GM18526 (cell line): Measurements from ENCODE around the gene INTS1.

ENCODE experiments used
- POLR2A ChIP-seq: IDR thresholded peaks from 3 replicates; pipeline ENCODE4 v1.6.1; 2011; ENCODE audit not compliant: insufficient read length; ENCODE audit errors: extremely low read depth

INTS1 gene

DNA sequence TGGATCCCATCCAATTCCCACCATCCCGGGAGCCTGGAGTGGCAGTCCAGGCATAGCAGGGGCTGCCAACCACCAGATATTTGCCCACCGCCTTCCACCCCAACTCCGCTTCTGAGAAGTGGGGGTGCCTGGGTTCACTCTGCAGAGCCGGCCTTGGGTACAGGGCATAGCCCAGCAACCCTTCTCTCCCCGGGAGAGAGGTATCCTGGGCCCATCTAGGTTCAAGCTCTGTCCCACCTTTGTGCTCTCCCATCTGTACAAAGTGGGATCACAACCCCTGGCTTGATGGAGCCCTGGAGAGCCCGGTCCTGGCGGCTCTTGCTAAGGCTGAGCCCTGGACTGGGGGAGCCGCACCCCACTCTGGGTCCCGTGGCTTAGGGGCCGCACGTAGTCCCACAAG is 57.1 kb downstream of the INTS1 start:
- TF ChIP-seq POLR2A: no peak

DNA sequence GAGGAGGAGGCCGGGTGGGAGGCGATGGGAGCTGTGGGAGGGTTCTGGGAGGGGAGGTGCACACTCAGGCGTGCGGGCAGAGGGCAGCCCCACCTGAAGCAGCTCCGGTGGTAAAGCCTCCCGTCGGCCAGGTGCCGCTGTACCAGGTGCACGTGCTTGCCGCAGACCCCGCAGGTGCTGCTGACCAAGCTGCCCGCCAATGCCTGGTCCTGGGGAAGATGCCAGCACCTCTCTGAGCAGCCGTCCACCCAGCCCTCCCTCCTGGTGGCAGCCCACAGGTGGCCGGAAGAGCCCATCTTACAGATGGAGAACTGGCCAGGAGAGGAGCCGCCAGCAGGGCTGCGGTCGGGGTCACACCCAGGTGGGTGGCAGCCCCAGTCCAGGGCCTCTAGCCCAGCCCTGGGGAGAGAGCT is 57.6 kb downstream of the INTS1 start:
- TF ChIP-seq POLR2A: no peak

GRCh38 chr7:1445341-1445740 is 58.8 kb downstream of the INTS1 start:
- no peak for TF ChIP-seq POLR2A

DNA sequence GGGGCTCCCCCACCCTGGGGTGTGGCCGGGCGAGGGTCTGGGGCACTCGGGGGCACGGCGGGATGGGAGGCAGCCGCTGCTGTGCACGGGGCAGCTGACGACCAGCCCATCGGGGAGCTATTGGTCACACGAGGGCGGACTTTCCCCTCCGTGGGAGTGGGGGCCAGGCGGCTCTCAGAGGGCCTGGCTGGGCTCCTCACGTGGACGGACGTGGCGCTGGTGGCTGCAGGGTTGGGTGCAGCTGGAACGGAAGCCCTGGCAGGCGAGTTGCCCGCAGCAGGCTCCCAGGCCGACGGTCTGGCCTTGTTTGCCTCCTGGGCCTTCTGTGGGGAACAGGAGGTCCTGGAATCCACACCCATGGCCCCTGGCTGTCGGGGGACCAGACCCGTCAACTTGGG is 59.3 kb downstream of the INTS1 start:
- TF ChIP-seq POLR2A: no peak

- no peak for TF ChIP-seq POLR2A
Measured at GRCh38 chr7:1444214-1444924, 59.8 kb downstream of the INTS1 start.

- TF ChIP-seq POLR2A: no peak
Measured at GRCh38 chr7:1442355-1443124, 61.6 kb downstream of the INTS1 start.

- TF ChIP-seq POLR2A: no peak
Measured at GRCh38 chr7:1441615-1442354, 62.4 kb downstream of the INTS1 start.

- no peak for TF ChIP-seq POLR2A
Measured at GRCh38 chr7:1440620-1441019, 63.6 kb downstream of the INTS1 start.

GRCh38 chr7:1439373-1440363 is 64.5 kb downstream of the INTS1 start:
- TF ChIP-seq POLR2A: no peak

GRCh38 chr7:1438821-1439220 is 65.4 kb downstream of the INTS1 start:
- no peak for TF ChIP-seq POLR2A

DNA sequence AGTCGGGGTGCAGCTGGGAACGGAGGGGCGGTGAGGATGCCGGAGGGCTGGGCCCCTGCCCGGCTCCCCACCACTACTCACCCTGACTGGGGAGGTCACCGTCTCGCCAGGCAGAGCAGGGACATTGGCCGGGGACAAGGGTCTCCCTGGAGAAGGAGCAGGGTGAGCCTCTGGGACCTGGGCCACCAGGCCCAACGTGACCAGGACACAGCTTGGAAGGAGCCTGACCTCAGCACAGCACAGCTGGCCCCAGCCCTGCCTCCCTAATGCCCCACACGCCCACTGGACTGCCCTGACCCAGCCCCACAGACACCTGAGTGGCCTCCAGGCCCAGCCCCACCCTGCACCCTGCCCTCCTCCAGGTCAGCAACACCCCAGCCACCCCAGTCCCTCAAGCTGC is 66.0 kb downstream of the INTS1 start:
- no peak for TF ChIP-seq POLR2A

GRCh38 chr7:1437155-1437880 is 66.9 kb downstream of the INTS1 start:
- no peak for TF ChIP-seq POLR2A

DNA sequence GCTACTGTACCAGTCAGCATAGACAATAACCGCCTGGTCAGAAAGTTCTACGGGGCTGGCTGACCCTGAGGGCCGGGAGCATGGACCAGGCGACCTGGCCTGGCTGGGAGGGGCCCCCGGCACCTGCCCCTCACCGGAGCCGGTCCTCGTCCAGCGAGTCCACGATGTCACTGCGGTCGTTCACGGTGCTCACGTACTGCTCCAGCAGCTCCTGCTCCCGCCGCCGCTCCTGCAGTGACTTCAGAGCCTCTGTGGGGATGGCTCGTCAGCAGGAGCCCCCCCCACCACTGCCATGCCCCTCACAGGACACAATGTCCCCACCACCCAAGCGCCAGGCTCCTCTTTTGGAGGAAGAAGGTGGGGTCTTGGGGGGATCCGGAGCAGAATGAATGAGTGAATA is 67.6 kb downstream of the INTS1 start:
- TF ChIP-seq POLR2A: no peak

DNA sequence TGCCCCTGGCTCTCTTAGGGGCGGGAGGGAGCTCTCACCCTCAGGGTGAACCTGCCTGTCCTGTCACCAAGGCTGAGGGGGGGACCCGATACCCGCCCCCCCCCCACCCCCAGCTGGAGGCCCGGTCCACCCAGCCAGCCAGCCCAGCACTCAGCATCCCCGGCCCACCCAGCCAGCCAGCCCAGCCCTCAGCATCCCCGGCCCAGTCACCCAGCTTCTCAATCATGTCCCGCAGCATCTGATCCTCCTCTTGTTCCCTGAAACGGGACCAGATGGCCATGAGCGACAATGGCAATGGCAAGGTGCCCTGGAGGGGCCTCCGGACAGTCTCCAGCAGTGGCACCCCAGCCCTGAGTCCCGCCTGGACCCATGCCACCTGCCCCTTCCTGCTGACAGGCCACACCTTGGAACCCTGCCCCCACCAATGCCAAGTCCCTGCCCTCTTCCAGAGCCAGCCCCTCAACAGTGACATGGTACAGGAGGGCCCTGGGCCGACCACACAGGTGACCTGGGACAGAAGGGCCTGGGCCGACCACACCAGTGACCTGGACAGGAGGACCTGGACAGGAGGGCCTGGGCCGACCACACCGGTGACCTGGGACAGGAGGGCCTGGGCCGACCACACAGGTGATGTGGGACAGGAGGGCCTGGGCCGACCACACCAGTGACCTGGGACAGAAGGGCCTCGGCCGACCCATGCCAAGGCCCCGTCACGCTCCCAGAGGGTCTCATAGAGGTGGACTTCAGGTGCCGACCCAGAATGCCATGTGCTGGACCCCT is 69.1 kb downstream of the INTS1 start:
- no peak for TF ChIP-seq POLR2A

DNA sequence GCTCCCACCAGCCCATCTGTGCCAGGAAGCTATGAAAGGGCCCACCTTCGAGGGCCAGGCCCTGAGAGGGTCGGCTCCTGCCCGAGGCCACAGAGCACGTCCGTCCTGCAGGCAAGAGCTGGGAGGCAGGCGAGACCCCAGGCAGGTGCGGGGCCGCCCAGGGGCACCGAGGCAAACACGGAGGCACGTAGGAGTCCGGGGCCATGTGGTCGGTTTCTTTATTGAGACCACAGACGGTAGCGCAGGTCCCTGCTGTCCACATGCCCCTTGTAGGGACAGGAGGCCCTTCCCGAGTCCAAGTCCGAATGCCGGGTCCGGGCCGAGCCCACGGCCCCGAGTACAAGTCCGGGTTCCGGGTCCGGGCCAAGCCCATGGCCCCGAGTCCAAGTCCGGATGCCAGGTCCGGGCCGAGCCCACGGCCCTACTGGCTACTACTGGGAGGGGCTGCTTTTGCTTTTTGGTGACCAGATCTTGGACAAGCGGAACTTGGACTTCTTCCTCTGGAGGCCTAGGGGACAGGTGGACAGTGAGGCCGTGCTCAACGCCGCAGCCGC is 69.9 kb downstream of the INTS1 start:
- no peak for TF ChIP-seq POLR2A
